Panc1 (cell line): ENCODE data around the gene POLA1. TPM values are rescaled to one million over a fixed set of nuclear protein-coding genes. Genes with fewer than 3 reads are reported as not detected.

Source experiments
- ATAC-seq: fragments of 200-7000 bp; cut with Tn5 transposase; 2 replicates; pipeline ENCODE4 v1.9.1; 2020; ENCODE audit warnings: mild to moderate bottlenecking, moderate library complexity
- BruUV-seq: library from RNA; stranded (reverse); fragments of 400-500 nt; replicated peaks from 2 replicates; lab custom pipeline; 2021; lab: Mats Ljungman, UMichigan
- CTCF ChIA-PET: fragments of 300-600 bp; sonication (Branson Sonifier 250); formaldehyde crosslinking; loops from one replicate; lab custom pipeline; 2022; ENCODE audit warnings: antibody characterized with exemption; lab: Charles Lee
- POLR2A ChIA-PET: fragments of 300-600 bp; sonication (Branson Sonifier 250); formaldehyde crosslinking; loops from one replicate; lab custom pipeline; 2022; ENCODE audit warnings: antibody characterized with exemption; lab: Charles Lee
- DNase-seq: peaks from one replicate; pipeline ENCODE4 v3.0.0-alpha.2; 2010; ENCODE audit warnings: low read depth, low spot score
- H3K27ac ChIP-seq: 2 replicates; pipeline ENCODE4 v1.5.1; 2011; ENCODE audit warnings: mild to moderate bottlenecking, low read length, inconsistent platforms
- H3K27me3 ChIP-seq: fragments of 200-500 bp; sonication (Bioruptor generic); 2 replicates; pipeline ENCODE4 v1.6.0; 2014; ENCODE audit warnings: low read length, inconsistent platforms; ENCODE audit not compliant: control insufficient read depth, insufficient read depth
- H3K36me3 ChIP-seq: fragments of 200-500 bp; sonication (Bioruptor generic); 2 replicates; pipeline ENCODE4 v1.5.1; 2014; ENCODE audit warnings: inconsistent platforms, mild to moderate bottlenecking, low read length, moderate library complexity; ENCODE audit not compliant: control insufficient read depth, insufficient read depth
- H3K4me1 ChIP-seq: 2 replicates; pipeline ENCODE4 v1.5.1; 2011; ENCODE audit warnings: inconsistent platforms, mild to moderate bottlenecking, low read length, moderate library complexity; ENCODE audit not compliant: control insufficient read depth, insufficient read depth
- H3K4me3 ChIP-seq, 2 experiments: 2 replicates each; pipeline ENCODE4 v1.5.1; 2011 to 2012; ENCODE audit warnings: low read depth in 2 of 2, low read length in 2 of 2, mild to moderate bottlenecking in 2 of 2, inconsistent platforms in 1 of 2, moderate library complexity in 1 of 2
- H3K9me3 ChIP-seq: fragments of 200-500 bp; sonication (Bioruptor generic); 2 replicates; pipeline ENCODE4 v1.5.1; 2014; ENCODE audit warnings: low read depth, mild to moderate bottlenecking, inconsistent platforms, low read length, moderate library complexity; ENCODE audit not compliant: control insufficient read depth, insufficient read depth
- POLR2AphosphoS5 ChIP-seq: IDR thresholded peaks from 2 replicates; pipeline ENCODE4 v1.6.1; 2012; ENCODE audit warnings: mild to moderate bottlenecking, low read depth, low read length, moderate library complexity
- SIN3A ChIP-seq: IDR thresholded peaks from 2 replicates; pipeline ENCODE4 v1.6.1; 2012; ENCODE audit warnings: low read depth, mild to moderate bottlenecking, low read length, moderate library complexity, borderline replicate concordance; ENCODE audit not compliant: insufficient read depth
- TCF7L2 ChIP-seq: IDR thresholded peaks from 2 replicates; pipeline ENCODE4 v1.6.1; 2011; ENCODE audit warnings: mild to moderate bottlenecking, low read depth, low read length, inconsistent platforms
- in situ Hi-C: cut with HindIII; loops from 2 replicates; pipeline ENCODE4 v1.10.0; 2016; ENCODE audit warnings: low sequenced_read_pairs, low pct_unique_long_range_greater_than_20kb
- intact Hi-C: fragments of 100-400 bp; cut with micrococcal nuclease; formaldehyde crosslinking; loops from one replicate; pipeline ENCODE4 v1.10.0; 2022; ENCODE audit not compliant: unreplicated experiment
- total RNA-seq: library from RNA; stranded (reverse); gene quantifications from one replicate; pipeline ENCODE4 v1.2.1, GENCODE V29; 2021; ENCODE audit not compliant: unreplicated experiment
- TF ChIP-seq, protein P1 (sequence below), 2 experiments: IDR thresholded peaks; 2 replicates each; pipeline ENCODE4 v1.6.1; 2011 to 2012; ENCODE audit warnings: low read depth in 2 of 2, control low read depth in 1 of 2, low read length in 1 of 2, mild to moderate bottlenecking in 1 of 2, moderate library complexity in 1 of 2; ENCODE audit not compliant: insufficient read depth in 1 of 2
- TF ChIP-seq, protein P2 (sequence below): fragments of 450-650 bp; IDR thresholded peaks from 2 replicates; pipeline ENCODE4 v1.5.1; 2017; ENCODE audit warnings: mild to moderate bottlenecking

Gene POLA1
- total RNA-seq, 1 experiment from 2014 or later = 10.5 TPM

DNA sequence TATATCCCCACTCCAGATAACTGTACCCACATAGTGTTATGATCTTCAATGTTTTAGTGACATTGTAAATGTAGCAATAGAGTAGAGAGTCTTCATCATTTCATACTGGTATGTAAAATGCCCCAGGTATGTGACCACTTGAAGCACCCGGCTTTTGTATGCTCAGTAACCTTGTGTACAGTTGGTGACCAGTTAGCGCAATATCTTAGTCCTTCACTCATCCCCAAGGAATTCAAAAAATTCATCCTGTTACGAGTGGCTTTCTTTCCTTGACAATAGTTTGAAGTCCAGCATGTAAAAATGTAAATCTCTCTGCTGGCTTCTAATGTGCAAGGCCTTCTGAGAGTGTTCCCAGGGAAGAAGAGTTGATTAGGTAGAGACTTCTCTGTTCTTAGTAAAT, 176.4 kb downstream of the POLA1 start:
- CTCF ChIA-PET = no interaction called here
- DNase-seq = no peak
- no peaks in the 10 kb centered on the region for H3K27me3 ChIP-seq
- TF ChIP-seq, protein P1, sequence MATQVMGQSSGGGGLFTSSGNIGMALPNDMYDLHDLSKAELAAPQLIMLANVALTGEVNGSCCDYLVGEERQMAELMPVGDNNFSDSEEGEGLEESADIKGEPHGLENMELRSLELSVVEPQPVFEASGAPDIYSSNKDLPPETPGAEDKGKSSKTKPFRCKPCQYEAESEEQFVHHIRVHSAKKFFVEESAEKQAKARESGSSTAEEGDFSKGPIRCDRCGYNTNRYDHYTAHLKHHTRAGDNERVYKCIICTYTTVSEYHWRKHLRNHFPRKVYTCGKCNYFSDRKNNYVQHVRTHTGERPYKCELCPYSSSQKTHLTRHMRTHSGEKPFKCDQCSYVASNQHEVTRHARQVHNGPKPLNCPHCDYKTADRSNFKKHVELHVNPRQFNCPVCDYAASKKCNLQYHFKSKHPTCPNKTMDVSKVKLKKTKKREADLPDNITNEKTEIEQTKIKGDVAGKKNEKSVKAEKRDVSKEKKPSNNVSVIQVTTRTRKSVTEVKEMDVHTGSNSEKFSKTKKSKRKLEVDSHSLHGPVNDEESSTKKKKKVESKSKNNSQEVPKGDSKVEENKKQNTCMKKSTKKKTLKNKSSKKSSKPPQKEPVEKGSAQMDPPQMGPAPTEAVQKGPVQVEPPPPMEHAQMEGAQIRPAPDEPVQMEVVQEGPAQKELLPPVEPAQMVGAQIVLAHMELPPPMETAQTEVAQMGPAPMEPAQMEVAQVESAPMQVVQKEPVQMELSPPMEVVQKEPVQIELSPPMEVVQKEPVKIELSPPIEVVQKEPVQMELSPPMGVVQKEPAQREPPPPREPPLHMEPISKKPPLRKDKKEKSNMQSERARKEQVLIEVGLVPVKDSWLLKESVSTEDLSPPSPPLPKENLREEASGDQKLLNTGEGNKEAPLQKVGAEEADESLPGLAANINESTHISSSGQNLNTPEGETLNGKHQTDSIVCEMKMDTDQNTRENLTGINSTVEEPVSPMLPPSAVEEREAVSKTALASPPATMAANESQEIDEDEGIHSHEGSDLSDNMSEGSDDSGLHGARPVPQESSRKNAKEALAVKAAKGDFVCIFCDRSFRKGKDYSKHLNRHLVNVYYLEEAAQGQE (IDR thresholded peaks at IDR 0.05; ENCODE audit: insufficient read depth in 1 of 2, low read depth in 2 of 2, low read length in 1 of 2) = no peak
- TF ChIP-seq, protein P2, sequence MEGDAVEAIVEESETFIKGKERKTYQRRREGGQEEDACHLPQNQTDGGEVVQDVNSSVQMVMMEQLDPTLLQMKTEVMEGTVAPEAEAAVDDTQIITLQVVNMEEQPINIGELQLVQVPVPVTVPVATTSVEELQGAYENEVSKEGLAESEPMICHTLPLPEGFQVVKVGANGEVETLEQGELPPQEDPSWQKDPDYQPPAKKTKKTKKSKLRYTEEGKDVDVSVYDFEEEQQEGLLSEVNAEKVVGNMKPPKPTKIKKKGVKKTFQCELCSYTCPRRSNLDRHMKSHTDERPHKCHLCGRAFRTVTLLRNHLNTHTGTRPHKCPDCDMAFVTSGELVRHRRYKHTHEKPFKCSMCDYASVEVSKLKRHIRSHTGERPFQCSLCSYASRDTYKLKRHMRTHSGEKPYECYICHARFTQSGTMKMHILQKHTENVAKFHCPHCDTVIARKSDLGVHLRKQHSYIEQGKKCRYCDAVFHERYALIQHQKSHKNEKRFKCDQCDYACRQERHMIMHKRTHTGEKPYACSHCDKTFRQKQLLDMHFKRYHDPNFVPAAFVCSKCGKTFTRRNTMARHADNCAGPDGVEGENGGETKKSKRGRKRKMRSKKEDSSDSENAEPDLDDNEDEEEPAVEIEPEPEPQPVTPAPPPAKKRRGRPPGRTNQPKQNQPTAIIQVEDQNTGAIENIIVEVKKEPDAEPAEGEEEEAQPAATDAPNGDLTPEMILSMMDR = no peak
- TF ChIP-seq SIN3A (no peak), POLR2AphosphoS5 (no peak), TCF7L2 (no peak)
- in situ Hi-C loops (no loop called here), intact Hi-C loops (no loop called here)
- no peaks in the 10 kb centered on the region for H3K9me3 ChIP-seq
- no peak overlapping the region for H3K4me3 ChIP-seq
- no peaks in the 10 kb centered on the region; the same call in 1 of the 2 replicates for H3K36me3 ChIP-seq
- H3K27ac ChIP-seq = no peak overlapping the region
- POLR2A ChIA-PET = no interaction called here
- no TSS peak for BruUV-seq
- no peak for ATAC-seq
- H3K4me1 ChIP-seq = no peaks in the 10 kb centered on the region

DNA sequence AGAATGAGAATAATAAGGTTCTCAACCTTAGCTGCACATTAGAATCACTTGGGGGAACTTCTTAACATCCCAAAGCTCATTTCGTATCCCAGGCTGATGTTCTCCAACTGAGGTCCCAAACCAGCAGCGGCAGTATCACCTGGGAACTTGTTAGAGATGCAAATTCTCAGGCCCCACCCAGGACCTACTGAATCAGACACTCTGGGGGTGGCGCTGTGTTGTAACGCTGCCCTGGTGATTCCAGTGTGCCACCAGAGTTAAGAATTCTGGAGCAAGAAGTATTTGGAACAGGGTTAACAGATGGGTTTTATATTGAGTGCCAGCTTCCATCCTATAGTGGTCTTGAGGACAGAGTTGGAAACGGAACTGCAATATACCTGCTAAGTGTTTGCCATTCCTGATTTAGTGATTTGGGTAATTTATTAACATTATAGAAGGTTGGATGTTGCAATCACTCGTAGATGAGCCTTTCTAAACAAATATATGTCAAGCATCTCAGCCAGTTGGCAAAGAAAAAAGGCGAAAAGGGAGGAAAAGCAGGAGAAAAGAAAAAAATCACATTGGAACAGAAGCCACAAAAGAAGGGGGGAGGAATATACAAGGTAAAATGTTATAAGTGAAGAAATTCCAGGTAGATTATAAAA, 181.0 kb downstream of the POLA1 start:
- Histone ChIP-seq H3K4me3 (no peak overlapping the region), H3K9me3 (no peaks in the 10 kb centered on the region), H3K4me1 (no peaks in the 10 kb centered on the region), H3K27ac (no peak overlapping the region), H3K36me3 (no peaks in the 10 kb centered on the region), H3K27me3 (no peaks in the 10 kb centered on the region)
- ChIA-PET CTCF (no interaction called here), POLR2A (no interaction called here)
- BruUV-seq = no TSS peak
- TF ChIP-seq SIN3A (no peak), POLR2AphosphoS5 (no peak)
- TF ChIP-seq, protein P2 = no peak
- intact Hi-C loops (no loop called here), in situ Hi-C loops (no loop called here)
- ATAC-seq (no peak), DNase-seq (no peak)
